GM21576 (cell line): ENCODE measurements around the gene PPM1B.
"Not testable (repeated sequence)": the region's sequence is repeated elsewhere in the genome, so short reads cannot be mapped to it uniquely, and the experiment has no call there.

Experiments used
- ATAC-seq: cut with Tn5 transposase; IDR thresholded peaks from one replicate; pipeline ENCODE4 v1.9.1; 2021; ENCODE audit warnings: mild to moderate bottlenecking, moderate library complexity; ENCODE audit not compliant: unreplicated experiment

Gene PPM1B

GRCh38 chr2:44155666-44156446 lies 12.8 kb upstream of the PPM1B start:
- ATAC-seq: no peak

GRCh38 chr2:44163777-44164176 lies 4.9 kb upstream of the PPM1B start:
- ATAC-seq: no peak

- no peak for ATAC-seq
Measured at GRCh38 chr2:44164617-44165016, 4.1 kb upstream of the PPM1B start.

GRCh38 chr2:44166096-44166495 lies 2.6 kb upstream of the PPM1B start:
- ATAC-seq: no peak

- no peak for ATAC-seq
Measured at GRCh38 chr2:44167311-44167907, 1.3 kb upstream of the PPM1B start.

GRCh38 chr2:44167908-44168680 lies 581 bp upstream of the PPM1B start:
- ATAC-seq: peak; percentile 82

- ATAC-seq: peak; percentile 13
Measured at GRCh38 chr2:44169155-44169898, 652 bp downstream of the PPM1B start.

GRCh38 chr2:44170311-44170717 lies 1.6 kb downstream of the PPM1B start:
- ATAC-seq: no peak

- no peak for ATAC-seq
Measured at GRCh38 chr2:44171018-44171417, 2.3 kb downstream of the PPM1B start.

GRCh38 chr2:44171442-44171841 lies 2.8 kb downstream of the PPM1B start:
- not testable (repeated sequence) for ATAC-seq

- ATAC-seq: no peak
Measured at GRCh38 chr2:44172576-44172975, 3.9 kb downstream of the PPM1B start.

GRCh38 chr2:44178950-44179349 lies 10.3 kb downstream of the PPM1B start:
- ATAC-seq: no peak

GRCh38 chr2:44181648-44182047 lies 13.0 kb downstream of the PPM1B start:
- ATAC-seq: no peak

- ATAC-seq: no peak
Measured at GRCh38 chr2:44184106-44184505, 15.4 kb downstream of the PPM1B start.

- ATAC-seq: no peak
Measured at GRCh38 chr2:44186810-44187209, 18.1 kb downstream of the PPM1B start.

- no peak for ATAC-seq
Measured at GRCh38 chr2:44187251-44187650, 18.6 kb downstream of the PPM1B start.

GRCh38 chr2:44188696-44189095 lies 20.0 kb downstream of the PPM1B start:
- no peak for ATAC-seq

GRCh38 chr2:44189104-44189503 lies 20.4 kb downstream of the PPM1B start:
- ATAC-seq: no peak

- no peak for ATAC-seq
Measured at GRCh38 chr2:44190526-44190925, 21.9 kb downstream of the PPM1B start.

GRCh38 chr2:44191739-44192138 lies 23.1 kb downstream of the PPM1B start:
- peak; percentile 91 for ATAC-seq

- no peak for ATAC-seq
Measured at GRCh38 chr2:44192646-44193045, 24.0 kb downstream of the PPM1B start.
